Measurements from ENCODE around the gene TPCN1. TPM values are rescaled to one million over a fixed set of nuclear protein-coding genes. Genes with fewer than 3 reads are reported as not detected.
A peak's percentile ranks its signal among the peaks of the same experiment; 100 is the strongest.

TPCN1 gene
- total RNA-seq, 4 donors from 2014 or later: 66.7 to 199 (median 112) TPM

- no peaks in the 10 kb centered on the region for H3K9me3 ChIP-seq
- H3K4me1 ChIP-seq: no peaks in the 10 kb centered on the region
- no peaks in the 10 kb centered on the region for H3K27me3 ChIP-seq
- DNase-seq: no peak
- TF ChIP-seq CTCF (IDR thresholded peaks at IDR 0.05) (no peak), POLR2A (IDR thresholded peaks at IDR 0.05) (no peak)
- H3K4me3 ChIP-seq: no peak overlapping the region
- H3K27ac ChIP-seq: no peak overlapping the region
- H3K36me3 ChIP-seq: peaks cover 0 to 86% (median 0%) of the 10 kb centered on the region in 3 donors
These were observed 85.1 kb downstream of the TPCN1 start for GRCh38 chr12:113306382-113306781.

- Histone ChIP-seq H3K4me1 (no peaks in the 10 kb centered on the region), H3K36me3 (peaks cover 0 to 91% (median 0%) of the 10 kb centered on the region in 3 donors), H3K27ac (no peak overlapping the region), H3K27me3 (no peaks in the 10 kb centered on the region), H3K4me3 (no peak overlapping the region), H3K9me3 (no peaks in the 10 kb centered on the region)
- no peak for TF ChIP-seq POLR2A (IDR thresholded peaks at IDR 0.05)
- TF ChIP-seq CTCF (IDR thresholded peaks at IDR 0.05): peak in 3 of 6 experiments; percentile 5 to 18 (median 8)
- no peak for DNase-seq
These were observed 89.2 kb downstream of the TPCN1 start for GRCh38 chr12:113310489-113310888.

DNA sequence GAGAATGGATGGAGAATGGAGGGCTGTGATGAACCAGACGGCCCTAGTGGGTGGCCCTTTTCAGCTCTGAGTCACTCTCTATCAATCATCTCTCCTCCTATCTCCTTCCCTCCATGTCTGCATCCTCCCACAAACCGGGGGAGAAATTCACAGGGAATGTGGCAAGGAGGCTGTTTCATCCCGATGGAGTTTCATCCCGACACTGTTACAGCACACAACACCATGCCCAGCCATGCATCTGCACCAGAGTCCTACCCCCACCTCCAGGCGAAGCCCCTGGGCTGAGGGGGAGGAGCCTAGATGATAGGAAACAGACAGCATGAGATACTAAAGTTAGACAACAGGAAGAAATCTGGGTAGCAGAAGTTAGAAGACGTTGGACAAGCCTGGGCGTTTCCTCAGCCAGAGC is 92.9 kb downstream of the TPCN1 start:
- Histone ChIP-seq H3K27me3 (no peaks in the 10 kb centered on the region), H3K36me3 (peaks cover 0 to 93% (median 0%) of the 10 kb centered on the region in 3 donors), H3K27ac (no peak overlapping the region), H3K4me3 (no peak overlapping the region), H3K9me3 (no peaks in the 10 kb centered on the region), H3K4me1 (no peaks in the 10 kb centered on the region)
- TF ChIP-seq POLR2A (IDR thresholded peaks at IDR 0.05) (no peak), CTCF (IDR thresholded peaks at IDR 0.05) (no peak)
- DNase-seq: no peak

GRCh38 chr12:113315358-113315757 is 94.1 kb downstream of the TPCN1 start:
- no peak for DNase-seq
- Histone ChIP-seq H3K4me3 (no peak overlapping the region), H3K36me3 (peaks cover 0 to 93% (median 0%) of the 10 kb centered on the region in 3 donors), H3K27ac (no peak overlapping the region), H3K27me3 (no peaks in the 10 kb centered on the region), H3K9me3 (no peaks in the 10 kb centered on the region), H3K4me1 (no peaks in the 10 kb centered on the region)
- TF ChIP-seq POLR2A (IDR thresholded peaks at IDR 0.05) (no peak), CTCF (IDR thresholded peaks at IDR 0.05) (no peak)

- Histone ChIP-seq H3K4me3 (no peak overlapping the region), H3K9me3 (no peaks in the 10 kb centered on the region), H3K4me1 (no peaks in the 10 kb centered on the region), H3K27ac (no peak overlapping the region), H3K27me3 (no peaks in the 10 kb centered on the region), H3K36me3 (peaks cover 0 to 95% (median 0%) of the 10 kb centered on the region in 3 donors)
- no peak for TF ChIP-seq POLR2A (IDR thresholded peaks at IDR 0.05)
- TF ChIP-seq CTCF (IDR thresholded peaks at IDR 0.05): no peak
- no peak for DNase-seq
These were observed 94.9 kb downstream of the TPCN1 start for GRCh38 chr12:113316155-113316554.

DNA sequence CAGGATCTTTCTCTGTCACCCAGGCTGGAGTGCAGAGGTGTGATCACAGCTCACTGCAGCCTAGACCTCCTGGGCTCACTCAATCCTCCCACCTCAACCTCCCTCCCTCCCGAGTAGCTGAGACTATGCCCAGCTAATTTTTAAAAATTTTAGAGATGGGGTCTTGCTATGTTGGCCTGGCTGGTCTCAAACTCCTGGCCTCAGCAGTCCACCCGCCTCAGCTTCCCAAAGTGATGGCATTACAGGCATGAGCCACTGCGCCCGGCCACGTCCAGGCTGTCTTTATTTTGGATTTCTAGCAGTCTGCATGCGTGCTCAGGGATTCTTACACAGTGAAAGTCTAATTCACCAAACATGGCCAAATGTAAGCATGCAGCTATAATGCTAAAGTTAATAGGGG is 95.9 kb downstream of the TPCN1 start:
- TF ChIP-seq POLR2A (IDR thresholded peaks at IDR 0.05) (no peak), CTCF (IDR thresholded peaks at IDR 0.05) (no peak)
- no peak for DNase-seq
- Histone ChIP-seq H3K27me3 (no peaks in the 10 kb centered on the region), H3K9me3 (no peaks in the 10 kb centered on the region), H3K27ac (no peak overlapping the region), H3K36me3 (peaks cover 0 to 88% (median 0%) of the 10 kb centered on the region in 3 donors), H3K4me1 (no peaks in the 10 kb centered on the region), H3K4me3 (no peak overlapping the region)

All from Peyer's patch (tissue), 4 donors.